NB4 (cell line): ENCODE results near the gene P2RY2.

Source experiments
- DNase-seq: peaks from one replicate; pipeline ENCODE4 v3.0.0; 2010; ENCODE audit warnings: low read depth
- H3K4me3 ChIP-seq: one replicate; pipeline ENCODE4 v1.5.1; 2011; ENCODE audit warnings: mild to moderate bottlenecking, low read depth, low read length, moderate library complexity
- CTCF ChIP-seq: IDR thresholded peaks from one replicate; pipeline ENCODE4 v1.5.1; 2012; ENCODE audit warnings: low read depth, low read length
- MAX ChIP-seq: IDR thresholded peaks from 2 replicates; pipeline ENCODE4 v1.6.1; 2011; ENCODE audit warnings: low read depth, low read length
- MYC ChIP-seq: IDR thresholded peaks from 2 replicates; pipeline ENCODE4 v1.6.1; 2011; ENCODE audit warnings: low read depth, low read length
- POLR2A ChIP-seq: IDR thresholded peaks from 2 replicates; pipeline ENCODE4 v1.6.1; 2011; ENCODE audit warnings: mild to moderate bottlenecking; ENCODE audit not compliant: insufficient read length; ENCODE audit errors: extremely low read depth

Gene P2RY2

GRCh38 chr11:73239111-73239521 lies 21.0 kb downstream of the P2RY2 start:
- TF ChIP-seq CTCF (no peak), POLR2A (no peak), MAX (no peak), MYC (no peak)
- H3K4me3 ChIP-seq: no peak overlapping the region
- DNase-seq: no peak

- no peak overlapping the region for H3K4me3 ChIP-seq
- DNase-seq: no peak
- TF ChIP-seq CTCF (no peak), POLR2A (no peak), MYC (no peak), MAX (no peak)
Observed at GRCh38 chr11:73239571-73240189, 21.6 kb downstream of the P2RY2 start.

- H3K4me3 ChIP-seq: no peak overlapping the region
- no peak for DNase-seq
- TF ChIP-seq CTCF: no peak
- no peak for TF ChIP-seq POLR2A
- TF ChIP-seq MAX: no peak
- no peak for TF ChIP-seq MYC
Observed at GRCh38 chr11:73240190-73240781, 22.2 kb downstream of the P2RY2 start.

GRCh38 chr11:73241300-73241699 lies 23.2 kb downstream of the P2RY2 start:
- no peak for DNase-seq
- no peak for TF ChIP-seq CTCF
- TF ChIP-seq MAX: no peak
- TF ChIP-seq MYC: no peak
- TF ChIP-seq POLR2A: no peak
- no peak overlapping the region for H3K4me3 ChIP-seq

- no peak overlapping the region for H3K4me3 ChIP-seq
- DNase-seq: peak; percentile 72
- TF ChIP-seq CTCF (peak; percentile 96), MYC (no peak), MAX (no peak)
Observed at GRCh38 chr11:73242251-73243092, 24.4 kb downstream of the P2RY2 start.
